ENCODE results near the gene ADCYAP1R1.
A peak's percentile ranks its signal among the peaks of the same experiment; 100 is the strongest.

ADCYAP1R1 gene

GRCh38 chr7:31108097-31108657 lies 56.1 kb downstream of the ADCYAP1R1 start:
- no peak for DNase-seq

DNA sequence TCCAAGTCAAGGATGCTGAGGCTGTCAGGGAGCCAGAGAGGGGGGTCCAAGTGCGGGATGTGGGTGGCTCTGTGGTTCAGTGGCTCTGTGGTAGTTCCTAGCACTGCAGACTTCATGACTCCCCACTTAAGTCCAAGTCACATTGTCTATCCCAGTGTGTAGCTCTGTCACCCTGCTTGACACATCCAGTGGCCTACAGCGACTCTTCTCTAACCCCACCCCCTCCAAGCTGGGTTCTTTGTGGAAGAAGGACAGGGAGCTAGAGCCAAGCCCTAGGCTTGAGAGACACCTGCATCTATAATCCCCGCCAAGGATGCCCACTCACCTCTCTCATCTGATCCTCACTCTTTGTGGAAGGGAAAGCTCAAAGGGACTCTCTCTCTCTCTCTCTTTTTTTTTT lies 57.6 kb downstream of the ADCYAP1R1 start:
- DNase-seq = no peak

DNA sequence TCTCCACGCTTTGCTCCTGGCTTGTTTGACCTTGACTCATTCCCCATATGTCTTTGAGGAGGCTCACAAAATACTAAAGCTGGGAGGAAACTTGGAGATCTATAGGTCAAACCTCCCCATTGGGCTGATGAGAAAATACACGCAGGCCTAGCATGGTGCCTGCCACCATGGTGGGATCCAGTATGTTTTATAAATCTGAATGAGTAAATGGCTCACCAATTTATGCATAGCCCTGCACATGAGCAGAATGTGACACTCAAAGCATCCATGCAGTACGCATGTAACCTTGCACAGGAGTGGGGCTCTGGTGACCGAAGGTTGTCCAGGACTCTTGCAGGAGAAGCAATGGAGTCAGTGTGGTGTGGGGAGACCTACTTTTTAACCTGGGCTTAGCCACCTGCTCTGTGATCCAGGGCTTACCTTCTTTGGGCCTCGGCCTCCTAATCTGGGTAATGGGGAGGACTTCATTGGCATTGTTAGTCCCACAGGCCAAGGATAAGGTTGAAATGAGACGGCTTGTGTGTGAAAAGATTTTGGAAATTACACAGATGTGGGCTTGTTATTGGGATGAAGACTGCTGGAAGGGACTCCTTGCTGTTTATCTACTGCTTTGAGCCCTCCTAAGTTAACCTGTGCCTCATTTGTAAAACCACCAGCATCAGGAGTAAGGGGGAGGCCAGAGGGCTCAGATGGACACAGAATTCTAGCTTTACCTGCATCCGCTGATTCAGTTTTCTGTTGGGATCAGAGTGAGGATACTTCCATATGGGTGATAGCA lies 58.4 kb downstream of the ADCYAP1R1 start:
- no peak for DNase-seq

GRCh38 chr7:31111109-31111451 lies 59.0 kb downstream of the ADCYAP1R1 start:
- no peak for DNase-seq

DNA sequence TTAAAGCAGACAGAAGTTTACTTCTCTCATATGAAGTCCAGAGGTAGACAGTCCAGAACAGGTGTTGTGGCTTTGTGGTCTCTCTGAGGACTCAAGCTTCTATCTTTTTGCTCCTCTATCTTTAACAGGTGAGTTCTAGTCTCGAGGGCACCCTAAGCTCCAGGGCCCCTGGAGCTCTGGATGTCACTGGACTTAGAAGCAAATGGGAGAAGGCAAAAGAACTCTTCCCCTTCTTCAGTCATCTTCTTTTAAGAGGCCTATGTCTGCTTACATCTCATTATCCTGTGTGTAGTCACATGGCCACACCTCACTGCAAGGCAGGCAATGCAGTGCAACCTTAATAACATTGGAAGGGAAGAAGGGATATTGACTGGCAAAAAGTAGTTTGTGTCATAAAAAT lies 61.6 kb downstream of the ADCYAP1R1 start:
- no peak for DNase-seq

DNA sequence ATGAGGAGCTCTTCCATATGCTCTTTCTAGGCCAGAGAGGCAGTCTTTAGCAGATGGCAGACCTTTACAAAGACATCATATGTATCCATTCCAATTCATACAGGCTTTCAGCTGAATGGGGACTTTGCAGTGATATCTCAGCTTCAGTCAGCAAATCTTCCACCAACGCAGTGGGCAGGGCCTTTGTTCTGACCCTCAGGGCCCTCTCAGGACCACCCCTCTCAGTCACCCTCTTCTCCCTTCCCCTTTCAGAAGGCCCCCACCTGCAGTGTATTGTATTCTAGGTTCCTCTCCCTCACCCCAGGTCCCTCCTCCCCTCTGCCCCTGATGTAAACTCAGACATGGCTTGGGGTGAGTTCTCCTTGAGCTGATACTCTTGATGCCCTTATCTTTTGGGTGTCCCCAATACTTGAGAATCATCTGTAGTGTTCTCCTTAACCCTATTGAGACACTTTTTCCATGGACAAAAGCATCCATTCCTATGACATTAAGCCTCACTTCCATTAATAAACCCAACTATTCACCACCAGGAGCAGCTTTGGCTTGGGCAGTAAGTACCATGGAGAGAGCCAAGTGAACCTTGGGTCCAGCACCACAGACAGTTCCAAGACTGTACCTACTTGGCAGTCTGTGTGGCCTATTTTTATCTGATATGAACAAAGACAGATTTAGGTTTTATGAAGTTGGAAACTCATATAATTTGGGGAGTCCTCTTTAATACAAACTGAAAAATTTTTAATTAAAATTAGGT lies 62.7 kb downstream of the ADCYAP1R1 start:
- DNase-seq = peak in 2 of 3 donors; percentile 26 to 28

- no peak for DNase-seq
Observed at GRCh38 chr7:31116615-31117014, 64.5 kb downstream of the ADCYAP1R1 start.

- DNase-seq = no peak
Observed at GRCh38 chr7:31119249-31119648, 67.1 kb downstream of the ADCYAP1R1 start.

DNA sequence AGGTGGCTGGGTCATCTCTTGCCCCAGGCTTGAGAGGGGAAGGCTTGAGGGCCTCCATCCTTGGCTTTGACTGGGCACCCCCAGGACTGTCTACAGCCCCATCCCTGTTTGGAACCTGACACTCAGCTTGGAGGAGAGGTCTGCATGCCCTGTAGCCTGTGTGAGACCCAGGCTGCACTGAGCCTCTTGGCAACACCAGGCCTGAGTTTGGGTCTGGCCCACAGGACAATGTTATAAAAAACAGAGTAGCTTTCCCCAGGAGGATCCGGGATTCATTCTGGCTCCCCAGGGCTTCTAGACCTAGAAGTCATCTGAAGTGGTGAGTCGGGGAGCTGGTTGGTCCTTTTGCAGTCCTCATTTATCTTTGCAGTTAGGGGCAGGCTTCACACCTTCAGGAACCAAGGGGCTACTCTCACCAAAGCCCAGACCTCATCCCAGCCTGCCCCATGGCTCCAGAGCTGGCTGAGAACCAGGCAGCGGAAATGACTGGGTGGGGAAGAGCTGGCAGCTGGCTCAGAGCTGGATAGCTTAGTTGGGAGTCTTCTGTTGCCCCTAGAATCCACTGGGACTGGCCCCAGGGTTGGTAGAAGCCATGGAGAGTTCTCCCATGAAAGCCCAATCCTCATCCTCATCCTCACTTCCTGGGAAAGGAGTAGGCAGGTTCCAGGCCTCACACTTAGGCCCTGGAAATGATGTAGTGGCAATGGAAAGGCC lies 68.8 kb downstream of the ADCYAP1R1 start:
- no peak for DNase-seq

GRCh38 chr7:31121601-31122000 lies 69.5 kb downstream of the ADCYAP1R1 start:
- DNase-seq = no peak

GRCh38 chr7:31122649-31123058 lies 70.5 kb downstream of the ADCYAP1R1 start:
- DNase-seq = peak; percentile 86 to 91 (median 90)

- no peak for DNase-seq
Observed at GRCh38 chr7:31123321-31123720, 71.2 kb downstream of the ADCYAP1R1 start.

GRCh38 chr7:31123726-31124125 lies 71.6 kb downstream of the ADCYAP1R1 start:
- DNase-seq = no peak

DNA sequence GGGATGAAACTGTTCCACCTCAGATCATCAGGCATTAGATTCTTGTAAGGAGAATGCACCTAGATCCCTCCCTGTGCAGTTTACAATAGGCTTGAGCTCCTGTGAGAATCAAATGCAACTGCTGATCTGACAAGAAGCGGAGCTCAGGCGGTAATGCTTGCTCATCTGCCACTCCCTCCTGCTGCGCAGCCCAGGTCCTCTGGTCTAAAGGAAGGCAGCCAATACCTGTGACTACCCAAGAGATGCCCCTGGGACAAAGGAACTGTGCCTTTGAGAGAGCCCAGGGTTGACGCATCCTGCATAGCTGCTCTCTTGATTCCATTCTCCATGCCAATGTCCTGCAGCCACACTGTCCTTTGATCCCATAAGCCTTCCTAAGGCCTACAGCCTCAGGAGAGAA lies 73.1 kb downstream of the ADCYAP1R1 start:
- no peak for DNase-seq

DNA sequence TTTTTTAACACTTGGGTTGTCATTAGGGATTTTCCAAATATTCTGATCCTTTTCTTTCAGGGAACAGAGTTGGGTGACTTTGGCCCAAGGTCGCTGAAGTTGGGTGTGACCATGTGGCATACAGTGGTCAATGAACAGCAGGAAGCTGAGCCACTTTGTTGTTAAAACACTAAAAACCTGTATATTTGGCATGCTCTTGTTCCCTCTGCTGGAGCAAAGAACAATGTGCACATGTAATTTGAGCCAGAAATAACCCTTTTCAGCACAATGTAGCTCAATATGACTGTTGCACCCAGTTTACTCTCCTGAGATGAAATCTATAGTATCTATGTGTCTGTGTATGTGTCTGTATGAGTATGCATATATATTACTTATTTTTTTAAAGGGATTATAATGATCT lies 74.9 kb downstream of the ADCYAP1R1 start:
- no peak for DNase-seq

DNA sequence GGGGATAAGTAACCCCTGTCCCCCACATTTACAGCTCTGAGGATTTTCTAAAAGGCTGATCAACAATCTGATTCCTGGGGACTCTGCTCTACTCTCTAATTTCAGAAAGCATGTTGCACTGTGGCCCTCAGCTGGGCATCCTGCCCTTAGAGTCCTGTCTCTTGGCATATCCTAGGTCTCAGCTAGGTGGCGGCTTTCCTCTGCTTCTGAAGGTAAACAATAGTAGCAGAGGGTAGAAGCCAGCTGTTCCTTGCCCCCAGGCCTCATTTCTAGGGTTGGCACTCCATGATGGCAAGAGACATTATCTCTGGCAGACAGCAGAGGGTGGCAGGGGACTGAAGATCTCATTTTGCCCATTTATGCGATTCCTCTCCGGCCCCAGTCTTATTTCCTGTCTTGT lies 77.0 kb downstream of the ADCYAP1R1 start:
- DNase-seq = no peak

GRCh38 chr7:31133497-31133896 lies 81.4 kb downstream of the ADCYAP1R1 start:
- DNase-seq = no peak

DNA sequence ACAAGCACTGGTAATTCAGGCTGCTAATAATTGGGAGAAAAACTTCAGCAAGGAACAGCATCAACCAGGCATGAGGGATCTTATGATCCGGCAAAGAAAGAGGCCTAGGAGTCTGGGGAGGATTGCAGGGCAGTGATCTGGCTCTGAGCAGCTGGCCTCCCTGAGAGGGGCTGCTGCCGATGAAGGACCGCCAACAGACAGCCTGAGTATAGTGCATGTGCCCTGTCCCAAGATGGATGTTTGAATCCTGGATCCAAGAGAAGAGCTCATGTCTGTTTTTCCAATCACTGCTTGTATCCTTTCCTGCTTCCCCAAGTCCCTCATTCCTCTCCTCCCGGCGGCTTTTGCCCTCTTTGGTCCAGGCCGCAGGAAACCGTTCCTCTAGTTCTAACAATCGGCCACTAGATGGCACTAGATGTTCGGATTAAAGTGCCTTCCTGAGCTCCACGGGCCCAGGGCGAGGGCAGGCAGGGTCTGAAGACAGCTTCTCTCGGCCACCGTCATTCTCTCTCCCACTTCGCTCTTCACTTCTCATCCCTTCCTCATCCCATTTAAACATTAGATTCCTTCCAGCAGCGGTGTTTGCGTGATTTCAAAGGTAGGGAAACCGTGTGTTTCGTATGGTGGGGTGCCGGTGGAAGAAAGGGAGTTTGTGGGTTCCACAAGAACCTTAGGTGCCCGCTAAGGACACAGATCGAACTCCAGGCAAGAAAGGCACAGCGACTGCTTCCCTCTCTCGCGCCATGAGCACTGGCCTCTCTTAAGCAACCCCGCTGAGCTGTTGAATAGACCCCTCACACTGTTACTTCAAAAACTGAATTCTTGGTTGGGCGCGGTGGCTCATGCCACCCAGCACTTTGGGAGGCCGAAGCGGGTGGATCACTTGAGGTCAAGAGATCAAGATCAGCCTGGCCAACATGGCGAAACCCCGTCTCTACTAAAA lies 82.4 kb downstream of the ADCYAP1R1 start:
- peak; percentile 63 to 85 (median 81) for DNase-seq

- DNase-seq = no peak
Observed at GRCh38 chr7:31137234-31137633, 85.1 kb downstream of the ADCYAP1R1 start.

- DNase-seq = no peak
Observed at GRCh38 chr7:31145339-31145738, 93.2 kb downstream of the ADCYAP1R1 start.

GRCh38 chr7:31146030-31146429 lies 93.9 kb downstream of the ADCYAP1R1 start:
- no peak for DNase-seq

GRCh38 chr7:31146538-31146937 lies 94.4 kb downstream of the ADCYAP1R1 start:
- DNase-seq = no peak
